Lower lobe of right lung (tissue), 2 donors: ENCODE data around the gene SLC25A21. TPM values are rescaled to one million over a fixed set of nuclear protein-coding genes. Genes with fewer than 3 reads are reported as not detected.
"Not testable (repeated sequence)": the region's sequence is repeated elsewhere in the genome, so short reads cannot be mapped to it uniquely, and the experiment has no call there.

Source experiments
- ATAC-seq, 2 donors: fragments of 200-7000 bp; cut with Tn5 transposase; one replicate each; pipeline ENCODE4 v1.9.1; 2020 to 2022; ENCODE audit warnings: mild to moderate bottlenecking in 2 of 2, moderate library complexity in 2 of 2
- DNase-seq: peaks from one replicate; pipeline ENCODE4 v3.0.0-alpha.2; 2020
- H3K27ac ChIP-seq: fragments of 200-600 bp; one replicate; pipeline ENCODE4 v1.8.0; 2022
- H3K27me3 ChIP-seq: fragments of 200-600 bp; one replicate; pipeline ENCODE4 v1.8.0; 2022; ENCODE audit warnings: low read depth
- H3K36me3 ChIP-seq: fragments of 200-600 bp; one replicate; pipeline ENCODE4 v1.8.0; 2022; ENCODE audit warnings: mild to moderate bottlenecking
- H3K4me1 ChIP-seq: fragments of 200-600 bp; one replicate; pipeline ENCODE4 v1.8.0; 2022
- H3K4me3 ChIP-seq: fragments of 200-600 bp; one replicate; pipeline ENCODE4 v1.8.0; 2022; ENCODE audit warnings: mild to moderate bottlenecking
- H3K9me3 ChIP-seq: fragments of 200-600 bp; one replicate; pipeline ENCODE4 v1.8.0; 2022
- CTCF ChIP-seq: fragments of 200-600 bp; IDR thresholded peaks from one replicate; pipeline ENCODE4 v1.8.0; 2022; ENCODE audit warnings: antibody characterized with exemption, mild to moderate bottlenecking
- intact Hi-C: fragments of 100-400 bp; cut with DNase I; formaldehyde crosslinking; loops from one replicate; pipeline ENCODE4 v1.11.0; 2022
- total RNA-seq: library from RNA; stranded (reverse); fragmentation: NEBNext Ultra II Directional; extraction: Animal tissue kit (Norgen Biotek cat#: 25700); gene quantifications from one replicate; pipeline ENCODE4 v1.2.1, GENCODE V29; 2021
- donor health status: DM: no; HTN: yes; CAD: no; lungs with severe emphysema.

Gene SLC25A21
- total RNA-seq, 1 donor from 2014 or later, result 0.38 TPM

- no peaks in the 10 kb centered on the region for H3K36me3 ChIP-seq
- H3K9me3 ChIP-seq, result no peaks in the 10 kb centered on the region
- peaks cover 4% of the 10 kb centered on the region for H3K27me3 ChIP-seq
- DNase-seq (no peak), ATAC-seq (no peak)
- H3K4me1 ChIP-seq, result no peaks in the 10 kb centered on the region
- no peak overlapping the region for H3K4me3 ChIP-seq
- no peak overlapping the region for H3K27ac ChIP-seq
- intact Hi-C loops, result no loop called here
- TF ChIP-seq CTCF, result no peak
Measured at GRCh38 chr14:37167151-37168047, 5.0 kb downstream of the SLC25A21 start.

GRCh38 chr14:37165794-37166193 lies 6.6 kb downstream of the SLC25A21 start:
- H3K4me3 ChIP-seq, result no peak overlapping the region
- no peak overlapping the region for H3K27ac ChIP-seq
- DNase-seq, result no peak
- ATAC-seq, result no peak
- TF ChIP-seq CTCF, result no peak
- no peaks in the 10 kb centered on the region for H3K9me3 ChIP-seq
- H3K36me3 ChIP-seq, result no peaks in the 10 kb centered on the region
- no peaks in the 10 kb centered on the region for H3K27me3 ChIP-seq
- intact Hi-C loops, result no loop called here
- H3K4me1 ChIP-seq, result no peaks in the 10 kb centered on the region

GRCh38 chr14:37162307-37162706 lies 10.1 kb downstream of the SLC25A21 start:
- ATAC-seq, intact Hi-C loops: not testable (repeated sequence)

GRCh38 chr14:37157987-37158386 lies 14.4 kb downstream of the SLC25A21 start:
- Histone ChIP-seq H3K27me3 (no peaks in the 10 kb centered on the region), H3K4me1 (no peaks in the 10 kb centered on the region), H3K36me3 (no peaks in the 10 kb centered on the region), H3K4me3 (no peak overlapping the region), H3K27ac (no peak overlapping the region), H3K9me3 (peaks cover 14% of the 10 kb centered on the region)
- intact Hi-C loops, result no loop called here
- no peak for DNase-seq
- no peak for ATAC-seq
- TF ChIP-seq CTCF, result no peak

More at GRCh38 chr14:37162307-37162706, 10.1 kb downstream of the SLC25A21 start:
- not testable (repeated sequence) for H3K9me3 ChIP-seq, DNase-seq, H3K27me3 ChIP-seq, H3K27ac ChIP-seq, H3K4me1 ChIP-seq, H3K4me3 ChIP-seq, H3K36me3 ChIP-seq

- ATAC-seq (no peak), DNase-seq (no peak)
- intact Hi-C loops, result no loop called here
- no peak for TF ChIP-seq CTCF
- H3K4me3 ChIP-seq, result no peak overlapping the region
- no peaks in the 10 kb centered on the region for H3K36me3 ChIP-seq
- H3K4me1 ChIP-seq, result no peaks in the 10 kb centered on the region
- no peak overlapping the region for H3K27ac ChIP-seq
- no peaks in the 10 kb centered on the region for H3K27me3 ChIP-seq
- peaks cover 14% of the 10 kb centered on the region for H3K9me3 ChIP-seq
Measured at GRCh38 chr14:37153483-37153882, 18.9 kb downstream of the SLC25A21 start.

- Histone ChIP-seq H3K4me1 (no peaks in the 10 kb centered on the region), H3K27me3 (no peaks in the 10 kb centered on the region), H3K36me3 (no peaks in the 10 kb centered on the region), H3K27ac (no peak overlapping the region), H3K4me3 (no peak overlapping the region), H3K9me3 (peaks cover 14% of the 10 kb centered on the region)
- TF ChIP-seq CTCF, result no peak
- intact Hi-C loops, result no loop called here
- ATAC-seq (peak in 1 of 2 donors; percentile 9), DNase-seq (no peak)
Measured at GRCh38 chr14:37153005-37153404, 19.4 kb downstream of the SLC25A21 start.
